HepG2 (cell line): Measurements from ENCODE around the gene AFAP1. TPM values are rescaled to one million over a fixed set of nuclear protein-coding genes. Genes with fewer than 3 reads are reported as not detected.
A peak's percentile ranks its signal among the peaks of the same experiment; 100 is the strongest.

Experiments
- ATAC-seq: fragments of 200-7000 bp; cut with Tn5 transposase; 3 replicates; pipeline ENCODE4 v1.9.1; 2020; ENCODE audit warnings: mild to moderate bottlenecking, moderate library complexity
- Bru-seq: library from RNA; stranded (reverse); fragments of 400-500 nt; gene quantifications from one replicate; lab custom pipeline; 2021; lab: Mats Ljungman, UMichigan
- BruChase-seq, 2 experiments: library from RNA; stranded (reverse); fragments of 400-500 nt; gene quantifications; one replicate each; lab custom pipeline; 2021; lab: Mats Ljungman, UMichigan
- BruUV-seq: library from RNA; stranded (reverse); fragments of 400-500 nt; replicated peaks from 2 replicates; lab custom pipeline; 2021; lab: Mats Ljungman, UMichigan
- CTCF ChIA-PET: fragments of 300-600 bp; formaldehyde crosslinking; extraction: SDS; loops from one replicate; lab custom pipeline; 2021; ENCODE audit warnings: low total read pairs, inconsistent platforms, low intra/inter-chr PET ratio; lab: Yijun Ruan, JAX
- POLR2A ChIA-PET: fragments of 350-600 bp; sonication (Branson Sonifier 250); formaldehyde crosslinking; loops from one replicate; lab custom pipeline; 2020; ENCODE audit warnings: antibody characterized with exemption, inconsistent platforms; lab: Yijun Ruan, JAX
- DNase-seq: peaks from one replicate; pipeline ENCODE4 v3.0.0-alpha.2; 2015; ENCODE audit warnings: low spot score
- FAIRE-seq: peaks from 3 replicates; lab custom pipeline; 2011; peaks lifted over from hg19 to GRCh38; lab: Jason Lieb, UNC
- H2AFZ ChIP-seq: one replicate; pipeline ENCODE4 v1.6.1; 2011; ENCODE audit warnings: low read length, inconsistent platforms
- H3K27ac ChIP-seq: fragments of 300-600 bp; 3 replicates; pipeline ENCODE4 v1.8.0; 2011; ENCODE audit warnings: mixed run types, mild to moderate bottlenecking, mixed read lengths, low read length, inconsistent platforms; ENCODE audit not compliant: insufficient read depth; ENCODE audit errors: extremely low read length
- H3K27me3 ChIP-seq, 2 experiments: fragments of 200-600 bp in 1 of 2; 2 replicates in 1 of 2; 3 replicates in 1 of 2; pipeline versions ENCODE4 v1.6.0 to v1.8.0; 2011; ENCODE audit warnings: low read length in 2 of 2, mild to moderate bottlenecking in 2 of 2, moderate library complexity in 2 of 2, inconsistent platforms in 1 of 2; ENCODE audit not compliant: insufficient read depth in 2 of 2, control insufficient read depth in 1 of 2
- H3K36me3 ChIP-seq, 2 experiments: fragments of 200-600 bp in 1 of 2; replicated peaks in 1 of 2; 2 replicates in 1 of 2; 3 replicates in 1 of 2; pipeline versions ENCODE4 v1.5.1 to v1.8.0; 2011; ENCODE audit warnings: low read length in 2 of 2, inconsistent platforms in 1 of 2; ENCODE audit not compliant: insufficient read depth in 2 of 2, control insufficient read depth in 1 of 2
- H3K4me1 ChIP-seq: 2 replicates; pipeline ENCODE4 v1.5.1; 2012; ENCODE audit warnings: low read length, inconsistent platforms; ENCODE audit not compliant: insufficient read depth
- H3K4me2 ChIP-seq: 2 replicates; pipeline ENCODE4 v1.6.0; 2011; ENCODE audit warnings: low read depth, low read length, inconsistent platforms
- H3K4me3 ChIP-seq, 3 experiments: fragments of 200-600 bp in 1 of 3; sonication (generic), shearing (Covaris generic) in 1 of 3; replicated peaks in 1 of 3; 2 replicates each; pipeline ENCODE4 v1.5.1; 2011 to 2016; ENCODE audit warnings: low read length in 3 of 3, inconsistent platforms in 2 of 3, low read depth in 2 of 3, mild to moderate bottlenecking in 2 of 3, control low read depth in 1 of 3, mixed read lengths in 1 of 3; ENCODE audit not compliant: insufficient read depth in 1 of 3
- H3K79me2 ChIP-seq: one replicate; pipeline ENCODE4 v1.6.1; 2011; ENCODE audit warnings: low read length, inconsistent platforms; ENCODE audit not compliant: insufficient read depth
- H3K9ac ChIP-seq: 2 replicates; pipeline ENCODE4 v1.6.0; 2011; ENCODE audit warnings: mild to moderate bottlenecking, low read depth, low read length, inconsistent platforms; ENCODE audit not compliant: insufficient read depth
- H3K9me3 ChIP-seq: 2 replicates; pipeline ENCODE4 v1.5.1; 2012; ENCODE audit warnings: mild to moderate bottlenecking, low read length
- H4K20me1 ChIP-seq: 2 replicates; pipeline ENCODE4 v1.6.0; 2011; ENCODE audit warnings: inconsistent platforms, mild to moderate bottlenecking, low read length, moderate library complexity; ENCODE audit not compliant: insufficient read depth
- ARID2 ChIP-seq: sonication (generic); formaldehyde crosslinking; IDR thresholded peaks from 2 replicates; pipeline ENCODE4 v1.8.1; 2022; ENCODE audit warnings: mild to moderate bottlenecking, missing genetic modification reagents, borderline replicate concordance
- MBD4 ChIP-seq: IDR thresholded peaks from 2 replicates; pipeline ENCODE4 v1.6.1; 2012; ENCODE audit warnings: low read length, inconsistent platforms, borderline replicate concordance
- NR3C1 ChIP-seq: sonication (generic); formaldehyde crosslinking; IDR thresholded peaks from 2 replicates; pipeline ENCODE4 v1.4.0; 2020; ENCODE audit warnings: missing genetic modification reagents
- RFX3 ChIP-seq: IDR thresholded peaks from 2 replicates; pipeline ENCODE4 v1.6.1; 2016; ENCODE audit warnings: missing biosample characterization, missing genetic modification reagents
- TAF1 ChIP-seq: sonication (generic); formaldehyde crosslinking; IDR thresholded peaks from 2 replicates; pipeline ENCODE4 v1.4.0; 2020; ENCODE audit warnings: missing genetic modification reagents
- ZFP36L1 ChIP-seq: sonication (generic); formaldehyde crosslinking; IDR thresholded peaks from 2 replicates; pipeline ENCODE4 v1.8.0; 2022; ENCODE audit warnings: mild to moderate bottlenecking, missing genetic modification reagents, moderate library complexity
- ZNF234 ChIP-seq: sonication (generic); formaldehyde crosslinking; conservative IDR thresholded peaks from 2 replicates; pipeline ENCODE4 v1.5.1; 2020; ENCODE audit warnings: mild to moderate bottlenecking, missing genetic modification reagents
- WGBS: methylation state at CpG from one replicate; pipeline ENCODE4 v1.1.6; 2017; ENCODE audit warnings: low lambda C conversion rate; 5-methylcytosine and 5-hydroxymethylcytosine counted together
- in situ Hi-C: cut with HindIII; loops from 2 replicates; pipeline ENCODE4 v1.10.0; 2017; ENCODE audit warnings: low pct_unique_long_range_greater_than_20kb; ENCODE audit not compliant: extremely low pct_ligation_motif_present
- intact Hi-C: fragments of 100-400 bp; cut with micrococcal nuclease; formaldehyde crosslinking; loops from one replicate; pipeline ENCODE4 v1.10.0; 2022; ENCODE audit not compliant: unreplicated experiment
- long read RNA-seq, 2 experiments: library from RNA in 1 of 2; library from polyadenylated mRNA in 1 of 2; stranded (forward) in 1 of 2; unstranded in 1 of 2; transcript quantifications; one replicate each; pipeline ENCODE4 v2.0.0, GENCODE V29; 2019 to 2022
- polyA minus RNA-seq, 3 experiments: library from RNA; depleted of rRNA, polyadenylated mRNA; stranded (reverse); fragments of >200 nt; gene quantifications; 2 replicates each; pipeline ENCODE4 v1.2.3, GENCODE V29; 2011; ENCODE audit warnings: low replicate concordance in 1 of 3
- polyA plus RNA-seq, 8 experiments: library from polyadenylated mRNA; depleted of rRNA in 3 of 8; stranded (reverse) in 7 of 8; unstranded in 1 of 8; fragments of >200 nt; fragmentation: Illumina TruSeq in 4 of 8; extraction: Trizol in 4 of 8; gene quantifications; 2 replicates each; pipeline versions ENCODE4 v1.2.1 to v1.2.3, GENCODE V29; 2011 to 2016; ENCODE audit warnings: low read depth in 4 of 8, missing spikeins in 1 of 8, mixed read lengths in 1 of 8; ENCODE audit not compliant: insufficient read depth in 1 of 8
- total RNA-seq, 5 experiments: library from RNA; depleted of rRNA; stranded (reverse); fragments of >200 nt; fragmentation: Illumina TruSeq; extraction: Trizol; gene quantifications; 2 replicates each; pipeline ENCODE4 v1.2.3, GENCODE V29; 2016; ENCODE audit warnings: low read depth in 1 of 5
- TF ChIP-seq, protein P1 (sequence below): fragments of 450-650 bp; IDR thresholded peaks from 2 replicates; pipeline ENCODE4 v1.6.1; 2017; ENCODE audit warnings: mild to moderate bottlenecking
- TF ChIP-seq, protein P2 (sequence below): sonication (generic); formaldehyde crosslinking; IDR thresholded peaks from 2 replicates; pipeline ENCODE4 v1.9.0; 2021; ENCODE audit warnings: missing genetic modification reagents, borderline replicate concordance

AFAP1 gene, protein sequence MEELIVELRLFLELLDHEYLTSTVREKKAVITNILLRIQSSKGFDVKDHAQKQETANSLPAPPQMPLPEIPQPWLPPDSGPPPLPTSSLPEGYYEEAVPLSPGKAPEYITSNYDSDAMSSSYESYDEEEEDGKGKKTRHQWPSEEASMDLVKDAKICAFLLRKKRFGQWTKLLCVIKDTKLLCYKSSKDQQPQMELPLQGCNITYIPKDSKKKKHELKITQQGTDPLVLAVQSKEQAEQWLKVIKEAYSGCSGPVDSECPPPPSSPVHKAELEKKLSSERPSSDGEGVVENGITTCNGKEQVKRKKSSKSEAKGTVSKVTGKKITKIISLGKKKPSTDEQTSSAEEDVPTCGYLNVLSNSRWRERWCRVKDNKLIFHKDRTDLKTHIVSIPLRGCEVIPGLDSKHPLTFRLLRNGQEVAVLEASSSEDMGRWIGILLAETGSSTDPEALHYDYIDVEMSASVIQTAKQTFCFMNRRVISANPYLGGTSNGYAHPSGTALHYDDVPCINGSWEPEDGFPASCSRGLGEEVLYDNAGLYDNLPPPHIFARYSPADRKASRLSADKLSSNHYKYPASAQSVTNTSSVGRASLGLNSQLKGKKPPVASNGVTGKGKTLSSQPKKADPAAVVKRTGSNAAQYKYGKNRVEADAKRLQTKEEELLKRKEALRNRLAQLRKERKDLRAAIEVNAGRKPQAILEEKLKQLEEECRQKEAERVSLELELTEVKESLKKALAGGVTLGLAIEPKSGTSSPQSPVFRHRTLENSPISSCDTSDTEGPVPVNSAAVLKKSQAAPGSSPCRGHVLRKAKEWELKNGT
- total RNA-seq (2016; rRNA removed; fragmentation: Illumina TruSeq; extraction: Trizol): 2.5 and 3.1 TPM in 2 replicates
- total RNA-seq (2016; cell fraction: cytosol; rRNA removed; fragmentation: Illumina TruSeq; extraction: Trizol; ENCODE audit: low read depth): 0.91 and 1.1 TPM in 2 replicates
- total RNA-seq (2016; cell fraction: insoluble cytoplasmic fraction; rRNA removed; fragmentation: Illumina TruSeq; extraction: Trizol): 2.3 and 2.5 TPM in 2 replicates
- total RNA-seq (2016; cell fraction: membrane; rRNA removed; fragmentation: Illumina TruSeq; extraction: Trizol): 1.3 and 1.6 TPM in 2 replicates
- total RNA-seq (2016; cell fraction: nucleus; rRNA removed; fragmentation: Illumina TruSeq; extraction: Trizol): 3.2 and 3.5 TPM in 2 replicates
- polyA plus RNA-seq (2011; rRNA removed): 2.0 and 2.5 TPM in 2 replicates
- 1.4 and 1.6 TPM in 2 replicates for polyA plus RNA-seq (2011; cell fraction: cytosol; rRNA removed)
- 5.5 and 8.2 TPM in 2 replicates for polyA plus RNA-seq (2011; cell fraction: nucleus; rRNA removed)
- 2.8 and 2.9 TPM in 2 replicates for polyA plus RNA-seq (2012)
- polyA plus RNA-seq (2016; cell fraction: cytosol; fragmentation: Illumina TruSeq; extraction: Trizol; ENCODE audit: low read depth): 0.11 and 0.15 TPM in 2 replicates
- 1.6 and 2.1 TPM in 2 replicates for polyA plus RNA-seq (2016; cell fraction: insoluble cytoplasmic fraction; fragmentation: Illumina TruSeq; extraction: Trizol; ENCODE audit: low read depth)
- 0.37 and 0.58 TPM in 2 replicates for polyA plus RNA-seq (2016; cell fraction: membrane; fragmentation: Illumina TruSeq; extraction: Trizol; ENCODE audit: low read depth)
- polyA plus RNA-seq (2016; cell fraction: nucleus; fragmentation: Illumina TruSeq; extraction: Trizol; ENCODE audit: insufficient read depth, low read depth): 2.7 and 3.5 TPM in 2 replicates
- 4.5 and 14.2 TPM in 2 replicates for polyA minus RNA-seq (2011; rRNA and poly(A)+ RNA removed; ENCODE audit: low replicate concordance)
- polyA minus RNA-seq (2011; cell fraction: cytosol; rRNA and poly(A)+ RNA removed): 2.9 and 3.2 TPM in 2 replicates
- 9.5 and 11.9 TPM in 2 replicates for polyA minus RNA-seq (2011; cell fraction: nucleus; rRNA and poly(A)+ RNA removed)
- percentile 47 among the genes with signal in this experiment for Bru-seq, nascent RNA
- percentile 50 among the genes with signal in this experiment for BruChase-seq, experiment 1, labeled RNA remaining after a 6-hour chase
- percentile 45 among the genes with signal in this experiment for BruChase-seq, experiment 2, labeled RNA remaining after a 2-hour chase
- long read RNA-seq, experiment 1, partial matches to known transcripts: 1 of 5 reads
- long read RNA-seq, experiment 1, other reads (novel, unspliced or antisense): 4 of 5 reads
- long read RNA-seq, experiment 2, full-length matches to known transcripts: 1 of 14 reads
- long read RNA-seq, experiment 2, partial matches to known transcripts: 2 of 14 reads
- long read RNA-seq, experiment 2, other reads (novel, unspliced or antisense): 11 of 14 reads

DNA sequence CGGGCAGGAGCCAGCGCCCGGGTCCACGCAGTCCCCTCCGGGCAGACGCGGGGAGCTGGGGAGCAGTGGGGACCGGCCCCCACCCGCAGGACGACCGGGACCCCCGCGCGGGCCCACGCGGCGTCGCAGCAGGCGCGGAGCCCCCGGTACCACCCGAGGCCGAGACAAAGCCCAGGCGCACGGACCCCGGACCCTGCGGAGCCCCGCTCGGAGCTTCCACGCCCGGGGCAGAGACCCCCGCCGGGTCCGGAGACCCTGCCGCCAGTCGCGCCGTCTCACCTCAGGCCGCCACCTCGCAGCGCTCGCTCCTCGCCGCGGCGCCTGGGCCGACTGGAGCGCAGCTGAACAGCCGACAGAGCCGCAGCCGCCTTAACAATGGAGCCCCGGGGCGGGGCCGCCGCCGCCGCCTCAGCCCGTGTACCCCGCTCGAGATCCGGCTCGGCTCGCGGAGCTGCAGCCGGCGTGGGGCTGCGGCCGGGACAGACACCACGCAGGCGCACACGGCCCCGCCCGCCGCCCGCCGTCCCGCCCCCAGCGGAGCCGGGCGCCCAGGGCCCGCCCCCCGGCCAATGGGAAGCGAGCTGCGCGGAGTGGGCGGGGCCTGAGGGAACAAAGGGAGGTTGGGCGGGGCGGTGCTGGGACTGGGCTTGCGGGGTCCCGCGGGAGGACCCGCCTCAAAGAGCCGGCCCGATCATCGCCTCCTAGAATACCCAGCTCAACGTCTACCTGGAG lies at the start of gene AFAP1:
AFAP1 (minus strand) TSS at position 485 of the 732 bp plus-strand sequence. CDS start 67,783 bp downstream, outside the sequence.
- WGBS: 2% methylated on average over 12 of the region's 96 CpGs
- peak; percentile 66 for DNase-seq
- H3K27me3 ChIP-seq: no peaks in the 10 kb centered on the region
- ChIA-PET POLR2A (interaction anchor here (0.7 to 1.3 kb wide), 5 partner anchors 8 to 47 kb away, joined by 3 to 7 read pairs (median 3); no protein-coding TSS in a partner anchor), CTCF (no interaction called here)
- in situ Hi-C loops (no loop called here), intact Hi-C loops (no loop called here)
- H4K20me1 ChIP-seq: no peaks in the 10 kb centered on the region
- FAIRE-seq: no peak
- H3K9ac ChIP-seq: peak within 1 kb of the TSS; percentile 78
- no peaks in the 10 kb centered on the region for H3K36me3 ChIP-seq
- no TSS peak for BruUV-seq
- ATAC-seq: peak; percentile 89
- H3K9me3 ChIP-seq: no peaks in the 10 kb centered on the region
- peak within 1 kb of the TSS; percentile 89 for H3K4me2 ChIP-seq
- peak within 1 kb of the TSS; percentile 63 to 85 (median 83) for H3K4me3 ChIP-seq
- H3K27ac ChIP-seq: no peak within 1 kb of the TSS
- no peak within 1 kb of the TSS for H2AFZ ChIP-seq
- H3K4me1 ChIP-seq: peaks cover 58% of the 10 kb centered on the region
- H3K79me2 ChIP-seq: no peaks in the 10 kb centered on the region
- TF ChIP-seq TAF1 (CRISPR knock-in tag) (no peak), NR3C1 (CRISPR knock-in tag) (no peak), MBD4 (no peak), ZFP36L1 (no peak), ZNF234 (CRISPR knock-in tag) (no peak), ARID2 (peak; percentile 32; the same call in 1 of the 2 replicates), RFX3 (no peak)
- TF ChIP-seq, protein P1, sequence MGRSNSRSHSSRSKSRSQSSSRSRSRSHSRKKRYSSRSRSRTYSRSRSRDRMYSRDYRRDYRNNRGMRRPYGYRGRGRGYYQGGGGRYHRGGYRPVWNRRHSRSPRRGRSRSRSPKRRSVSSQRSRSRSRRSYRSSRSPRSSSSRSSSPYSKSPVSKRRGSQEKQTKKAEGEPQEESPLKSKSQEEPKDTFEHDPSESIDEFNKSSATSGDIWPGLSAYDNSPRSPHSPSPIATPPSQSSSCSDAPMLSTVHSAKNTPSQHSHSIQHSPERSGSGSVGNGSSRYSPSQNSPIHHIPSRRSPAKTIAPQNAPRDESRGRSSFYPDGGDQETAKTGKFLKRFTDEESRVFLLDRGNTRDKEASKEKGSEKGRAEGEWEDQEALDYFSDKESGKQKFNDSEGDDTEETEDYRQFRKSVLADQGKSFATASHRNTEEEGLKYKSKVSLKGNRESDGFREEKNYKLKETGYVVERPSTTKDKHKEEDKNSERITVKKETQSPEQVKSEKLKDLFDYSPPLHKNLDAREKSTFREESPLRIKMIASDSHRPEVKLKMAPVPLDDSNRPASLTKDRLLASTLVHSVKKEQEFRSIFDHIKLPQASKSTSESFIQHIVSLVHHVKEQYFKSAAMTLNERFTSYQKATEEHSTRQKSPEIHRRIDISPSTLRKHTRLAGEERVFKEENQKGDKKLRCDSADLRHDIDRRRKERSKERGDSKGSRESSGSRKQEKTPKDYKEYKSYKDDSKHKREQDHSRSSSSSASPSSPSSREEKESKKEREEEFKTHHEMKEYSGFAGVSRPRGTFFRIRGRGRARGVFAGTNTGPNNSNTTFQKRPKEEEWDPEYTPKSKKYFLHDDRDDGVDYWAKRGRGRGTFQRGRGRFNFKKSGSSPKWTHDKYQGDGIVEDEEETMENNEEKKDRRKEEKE: no peak
- TF ChIP-seq, protein P2, sequence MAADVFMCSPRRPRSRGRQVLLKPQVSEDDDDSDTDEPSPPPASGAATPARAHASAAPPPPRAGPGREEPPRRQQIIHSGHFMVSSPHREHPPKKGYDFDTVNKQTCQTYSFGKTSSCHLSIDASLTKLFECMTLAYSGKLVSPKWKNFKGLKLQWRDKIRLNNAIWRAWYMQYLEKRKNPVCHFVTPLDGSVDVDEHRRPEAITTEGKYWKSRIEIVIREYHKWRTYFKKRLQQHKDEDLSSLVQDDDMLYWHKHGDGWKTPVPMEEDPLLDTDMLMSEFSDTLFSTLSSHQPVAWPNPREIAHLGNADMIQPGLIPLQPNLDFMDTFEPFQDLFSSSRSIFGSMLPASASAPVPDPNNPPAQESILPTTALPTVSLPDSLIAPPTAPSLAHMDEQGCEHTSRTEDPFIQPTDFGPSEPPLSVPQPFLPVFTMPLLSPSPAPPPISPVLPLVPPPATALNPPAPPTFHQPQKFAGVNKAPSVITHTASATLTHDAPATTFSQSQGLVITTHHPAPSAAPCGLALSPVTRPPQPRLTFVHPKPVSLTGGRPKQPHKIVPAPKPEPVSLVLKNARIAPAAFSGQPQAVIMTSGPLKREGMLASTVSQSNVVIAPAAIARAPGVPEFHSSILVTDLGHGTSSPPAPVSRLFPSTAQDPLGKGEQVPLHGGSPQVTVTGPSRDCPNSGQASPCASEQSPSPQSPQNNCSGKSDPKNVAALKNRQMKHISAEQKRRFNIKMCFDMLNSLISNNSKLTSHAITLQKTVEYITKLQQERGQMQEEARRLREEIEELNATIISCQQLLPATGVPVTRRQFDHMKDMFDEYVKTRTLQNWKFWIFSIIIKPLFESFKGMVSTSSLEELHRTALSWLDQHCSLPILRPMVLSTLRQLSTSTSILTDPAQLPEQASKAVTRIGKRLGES (CRISPR knock-in tag): no peak
